ENCODE measurements around the gene STAG2.
A peak's percentile ranks its signal among the peaks of the same experiment; 100 is the strongest.
"Not testable (repeated sequence)": the region's sequence is repeated elsewhere in the genome, so short reads cannot be mapped to it uniquely, and the experiment has no call there.

Gene STAG2

GRCh38 chrX:124117325-124117724 is 155.8 kb downstream of the STAG2 start:
- Histone ChIP-seq H3K36me3 (no peaks in the 10 kb centered on the region), H3K4me3 (ENCODE audit: low read depth, low read length) (no peak overlapping the region), H3K27ac (no peak overlapping the region), H3K27me3 (ENCODE audit: insufficient read depth, low read depth, severe bottlenecking) (peaks cover 3% of the 10 kb centered on the region), H3K9me3 (ENCODE audit: severe bottlenecking) (peaks cover 2% of the 10 kb centered on the region)
- DNase-seq, result no peak
- TF ChIP-seq CTCF (IDR thresholded peaks at IDR 0.05; ENCODE audit: low read depth, low read length), result no peak

GRCh38 chrX:124125471-124125870 is 164.0 kb downstream of the STAG2 start:
- DNase-seq, result no peak
- no peak overlapping the region for H3K4me3 ChIP-seq (ENCODE audit: low read depth, low read length)
- H3K27ac ChIP-seq, result no peak overlapping the region
- no peaks in the 10 kb centered on the region for H3K36me3 ChIP-seq
- peaks cover 3% of the 10 kb centered on the region for H3K27me3 ChIP-seq (ENCODE audit: insufficient read depth, low read depth, severe bottlenecking)
- no peak for TF ChIP-seq CTCF (IDR thresholded peaks at IDR 0.05; ENCODE audit: low read depth, low read length)
- peaks cover under 1% of the 10 kb centered on the region for H3K9me3 ChIP-seq (ENCODE audit: severe bottlenecking)

- Histone ChIP-seq H3K27ac (no peak overlapping the region), H3K27me3 (ENCODE audit: insufficient read depth, low read depth, severe bottlenecking) (peaks cover 3% of the 10 kb centered on the region), H3K4me3 (ENCODE audit: low read depth, low read length) (no peak overlapping the region), H3K36me3 (no peaks in the 10 kb centered on the region), H3K9me3 (ENCODE audit: severe bottlenecking) (no peaks in the 10 kb centered on the region)
- peak; percentile 10 for DNase-seq
- TF ChIP-seq CTCF (IDR thresholded peaks at IDR 0.05; ENCODE audit: low read depth, low read length), result 0 out of 2 replicates have a peak, but pooled peaks have one; percentile 4
These were observed 166.0 kb downstream of the STAG2 start for GRCh38 chrX:124127496-124127895.

GRCh38 chrX:124132437-124132836 is 170.9 kb downstream of the STAG2 start:
- not testable (repeated sequence) for H3K27me3 ChIP-seq (ENCODE audit: insufficient read depth, low read depth, severe bottlenecking); H3K36me3 ChIP-seq; H3K4me3 ChIP-seq (ENCODE audit: low read depth, low read length); H3K27ac ChIP-seq; H3K9me3 ChIP-seq (ENCODE audit: severe bottlenecking); DNase-seq

- no peak for DNase-seq
- Histone ChIP-seq H3K9me3 (ENCODE audit: severe bottlenecking) (no peaks in the 10 kb centered on the region), H3K4me3 (ENCODE audit: low read depth, low read length) (no peak overlapping the region), H3K27ac (no peak overlapping the region), H3K27me3 (ENCODE audit: insufficient read depth, low read depth, severe bottlenecking) (peaks cover 16% of the 10 kb centered on the region), H3K36me3 (no peaks in the 10 kb centered on the region)
- TF ChIP-seq CTCF (IDR thresholded peaks at IDR 0.05; ENCODE audit: low read depth, low read length), result no peak
These were observed 184.2 kb downstream of the STAG2 start for GRCh38 chrX:124145749-124146148.

- Histone ChIP-seq H3K4me3 (ENCODE audit: low read depth, low read length) (no peak overlapping the region), H3K27me3 (ENCODE audit: insufficient read depth, low read depth, severe bottlenecking) (peaks cover 9% of the 10 kb centered on the region), H3K9me3 (ENCODE audit: severe bottlenecking) (no peaks in the 10 kb centered on the region), H3K27ac (no peak overlapping the region), H3K36me3 (no peaks in the 10 kb centered on the region)
- no peak for DNase-seq
- TF ChIP-seq CTCF (IDR thresholded peaks at IDR 0.05; ENCODE audit: low read depth, low read length), result no peak
These were observed 189.7 kb downstream of the STAG2 start for GRCh38 chrX:124151195-124151594.

Data from WERI-Rb-1 (cell line).